Choroid plexus epithelial cell (primary cell): Measurements from ENCODE around the gene HHATL.
A peak's percentile ranks its signal among the peaks of the same experiment; 100 is the strongest.

Source experiments
- DNase-seq: peaks from one replicate; pipeline ENCODE4 v3.0.0-alpha.2; 2010; ENCODE audit warnings: low read depth
- H3K4me3 ChIP-seq: 2 replicates; pipeline ENCODE4 v1.5.1; 2011; ENCODE audit warnings: low read depth, mild to moderate bottlenecking, control low read depth, low read length, moderate library complexity
- TF ChIP-seq, protein P1 (sequence below): conservative IDR thresholded peaks from 2 replicates; pipeline ENCODE4 v1.5.1; 2011; ENCODE audit warnings: low read depth, mild to moderate bottlenecking, control low read depth, inconsistent platforms, low read length, moderate library complexity

Gene HHATL, protein sequence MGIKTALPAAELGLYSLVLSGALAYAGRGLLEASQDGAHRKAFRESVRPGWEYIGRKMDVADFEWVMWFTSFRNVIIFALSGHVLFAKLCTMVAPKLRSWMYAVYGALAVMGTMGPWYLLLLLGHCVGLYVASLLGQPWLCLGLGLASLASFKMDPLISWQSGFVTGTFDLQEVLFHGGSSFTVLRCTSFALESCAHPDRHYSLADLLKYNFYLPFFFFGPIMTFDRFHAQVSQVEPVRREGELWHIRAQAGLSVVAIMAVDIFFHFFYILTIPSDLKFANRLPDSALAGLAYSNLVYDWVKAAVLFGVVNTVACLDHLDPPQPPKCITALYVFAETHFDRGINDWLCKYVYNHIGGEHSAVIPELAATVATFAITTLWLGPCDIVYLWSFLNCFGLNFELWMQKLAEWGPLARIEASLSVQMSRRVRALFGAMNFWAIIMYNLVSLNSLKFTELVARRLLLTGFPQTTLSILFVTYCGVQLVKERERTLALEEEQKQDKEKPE

GRCh38 chr3:42702066-42702951, at the start of gene HHATL:
Gene HHATL (minus strand): TSS chr3:42702798. CDS start chr3:42700826, 1,972 bp downstream.
- no peak within 1 kb of the TSS for H3K4me3 ChIP-seq
- no peak for DNase-seq
- TF ChIP-seq, protein P1, sequence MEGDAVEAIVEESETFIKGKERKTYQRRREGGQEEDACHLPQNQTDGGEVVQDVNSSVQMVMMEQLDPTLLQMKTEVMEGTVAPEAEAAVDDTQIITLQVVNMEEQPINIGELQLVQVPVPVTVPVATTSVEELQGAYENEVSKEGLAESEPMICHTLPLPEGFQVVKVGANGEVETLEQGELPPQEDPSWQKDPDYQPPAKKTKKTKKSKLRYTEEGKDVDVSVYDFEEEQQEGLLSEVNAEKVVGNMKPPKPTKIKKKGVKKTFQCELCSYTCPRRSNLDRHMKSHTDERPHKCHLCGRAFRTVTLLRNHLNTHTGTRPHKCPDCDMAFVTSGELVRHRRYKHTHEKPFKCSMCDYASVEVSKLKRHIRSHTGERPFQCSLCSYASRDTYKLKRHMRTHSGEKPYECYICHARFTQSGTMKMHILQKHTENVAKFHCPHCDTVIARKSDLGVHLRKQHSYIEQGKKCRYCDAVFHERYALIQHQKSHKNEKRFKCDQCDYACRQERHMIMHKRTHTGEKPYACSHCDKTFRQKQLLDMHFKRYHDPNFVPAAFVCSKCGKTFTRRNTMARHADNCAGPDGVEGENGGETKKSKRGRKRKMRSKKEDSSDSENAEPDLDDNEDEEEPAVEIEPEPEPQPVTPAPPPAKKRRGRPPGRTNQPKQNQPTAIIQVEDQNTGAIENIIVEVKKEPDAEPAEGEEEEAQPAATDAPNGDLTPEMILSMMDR = no peak

- DNase-seq = no peak
- TF ChIP-seq, protein P1 = no peak
- no peak overlapping the region for H3K4me3 ChIP-seq
Observed at GRCh38 chr3:42751609-42752008, 49.0 kb upstream of the HHATL start.

DNA sequence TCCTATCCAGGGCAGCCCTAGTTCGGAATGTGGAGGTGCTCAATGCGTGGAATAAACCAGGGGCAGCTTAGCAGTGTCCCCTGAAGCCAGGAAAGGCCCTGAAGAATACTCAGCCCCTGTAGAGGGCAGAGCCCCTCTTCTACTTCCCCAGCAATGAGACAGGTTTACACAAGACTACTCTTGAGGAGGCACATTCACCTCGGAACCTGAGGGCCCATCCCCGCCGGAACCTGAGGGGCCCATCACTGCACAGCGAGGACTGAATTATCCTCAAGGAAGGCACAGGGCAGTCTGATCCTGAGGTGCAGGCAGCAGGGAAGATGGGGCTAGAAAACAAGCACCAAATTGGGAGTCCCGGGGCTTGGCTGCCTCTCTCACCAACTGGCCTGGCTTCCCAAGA, 48.2 kb upstream of the HHATL start:
- DNase-seq = no peak
- TF ChIP-seq, protein P1 = no peak
- H3K4me3 ChIP-seq = no peak overlapping the region

GRCh38 chr3:42749753-42750231, 47.2 kb upstream of the HHATL start:
- peak; percentile 43 for DNase-seq
- TF ChIP-seq, protein P1 = peak; percentile 76
- H3K4me3 ChIP-seq = no peak overlapping the region

- no peak for DNase-seq
- H3K4me3 ChIP-seq = no peak overlapping the region
- TF ChIP-seq, protein P1 = no peak
Observed at GRCh38 chr3:42749025-42749752, 46.6 kb upstream of the HHATL start.

DNA sequence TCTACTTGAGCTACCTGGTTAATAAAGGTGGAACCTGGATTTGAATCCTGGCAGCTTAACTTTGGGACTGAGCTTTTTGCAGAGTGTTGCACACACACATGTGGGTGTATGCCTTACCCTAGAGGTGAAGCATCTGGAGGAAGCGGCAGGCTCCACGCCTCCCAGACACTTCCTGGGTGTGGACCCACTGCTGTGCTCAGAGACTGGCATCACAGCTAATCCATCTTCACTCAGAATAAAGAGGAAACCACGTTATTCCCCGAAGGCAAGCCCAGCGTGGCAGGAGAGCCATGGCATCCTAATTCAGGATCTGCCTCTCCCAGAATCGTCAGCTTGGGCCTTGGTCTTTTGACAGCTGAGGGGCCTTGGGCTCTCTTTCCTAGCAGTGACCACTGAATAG, 45.0 kb upstream of the HHATL start:
- TF ChIP-seq, protein P1 = no peak
- DNase-seq = no peak

More for the DNA sequence above, 45.0 kb upstream of the HHATL start:
- no peak overlapping the region for H3K4me3 ChIP-seq
